NCI-H2081 (cell line): ENCODE measurements around the gene CAMTA1.
A peak's percentile ranks its signal among the peaks of the same experiment; 100 is the strongest.
"Not testable (repeated sequence)": the region's sequence is repeated elsewhere in the genome, so short reads cannot be mapped to it uniquely, and the experiment has no call there.

Experiments
- DNase-seq, 2 experiments: peaks; one replicate each; lab custom pipeline; 2025; lab: John Stamatoyannopoulos, UW

CAMTA1 gene

DNA sequence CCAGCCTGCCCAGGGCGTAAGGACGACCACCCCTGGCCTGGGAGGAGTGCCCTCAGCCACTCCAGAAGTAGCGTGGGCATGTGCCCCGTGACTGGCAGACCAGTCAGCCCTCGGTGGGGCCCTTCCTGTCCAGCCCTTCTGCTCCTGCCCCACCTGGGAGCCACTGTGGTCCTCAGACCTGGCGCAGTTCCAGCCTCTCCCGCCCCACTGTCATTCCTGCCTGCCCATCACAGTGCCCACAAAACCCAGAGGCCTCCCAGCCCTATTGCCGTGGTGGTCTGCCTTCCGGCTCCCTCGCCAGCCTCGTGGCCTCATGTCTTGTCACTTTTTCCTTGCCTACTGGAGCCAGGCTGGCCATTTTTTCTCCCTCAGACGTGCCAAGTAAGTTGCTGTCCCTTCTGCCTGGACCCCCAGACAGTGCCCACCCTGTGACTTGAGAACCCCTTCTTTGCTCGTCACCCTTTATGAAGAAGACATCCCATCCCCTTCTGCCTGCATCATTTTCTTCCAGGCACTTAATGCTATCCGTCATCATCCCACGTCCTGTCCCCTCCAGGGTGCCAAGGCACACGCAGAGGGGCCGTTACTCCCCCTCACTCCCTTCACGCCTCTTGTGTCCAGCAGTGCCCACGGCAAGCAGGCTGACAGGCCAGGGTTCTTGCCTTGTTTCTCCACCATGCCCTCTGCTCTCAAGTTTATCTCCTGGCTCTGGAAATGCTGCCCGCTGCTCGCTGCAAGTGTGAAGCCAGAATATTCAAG, 122.6 kb downstream of the CAMTA1 start:
- no peak for DNase-seq

- DNase-seq, result no peak
Measured at GRCh38 chr1:6909401-6909800, 124.1 kb downstream of the CAMTA1 start.

- no peak for DNase-seq
Measured at GRCh38 chr1:6909857-6910256, 124.6 kb downstream of the CAMTA1 start.

DNA sequence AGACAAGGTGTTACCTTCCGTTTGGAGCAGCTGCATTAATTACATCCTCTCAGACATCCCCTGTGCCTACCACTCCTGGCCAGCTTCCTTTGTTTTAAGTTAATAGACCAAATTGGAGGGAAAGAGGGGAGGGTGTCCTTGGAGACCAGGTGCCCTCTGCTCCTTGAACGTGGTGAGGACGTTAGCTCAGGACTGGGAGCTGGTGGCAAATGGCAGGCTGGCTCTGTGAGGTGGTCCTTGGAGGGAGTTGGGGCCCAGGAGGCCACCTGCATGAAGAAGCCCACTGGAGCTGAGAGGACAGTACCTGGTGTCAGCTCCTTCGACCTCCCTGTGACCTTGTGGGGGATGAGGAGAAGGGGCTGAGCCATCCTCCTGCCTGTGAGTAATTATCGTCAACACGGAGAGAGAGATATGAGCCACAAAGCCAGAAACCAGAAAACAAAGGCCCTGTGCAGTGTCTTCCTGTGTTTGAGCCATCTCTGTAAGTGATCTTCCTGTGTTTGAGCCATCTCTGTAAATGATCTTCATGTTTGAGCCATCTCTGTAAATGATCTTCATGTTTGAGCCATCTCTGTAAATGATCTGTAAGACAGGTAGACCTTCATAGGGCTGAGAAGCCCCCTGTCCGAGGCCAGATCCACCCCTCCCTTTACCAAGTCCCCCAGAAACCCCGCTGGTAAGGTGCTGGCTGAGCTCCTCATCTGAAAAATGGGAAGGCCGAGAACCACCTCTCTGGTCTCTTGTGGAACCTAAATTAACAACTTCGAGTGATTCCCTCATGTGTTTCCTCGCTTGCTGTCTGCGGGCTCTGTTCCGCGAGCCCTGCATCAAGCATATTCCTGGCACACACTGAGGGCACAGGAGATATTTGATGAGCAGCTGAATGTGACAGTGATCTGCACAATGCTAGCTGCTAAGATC, 126.0 kb downstream of the CAMTA1 start:
- no peak for DNase-seq

- no peak for DNase-seq
Measured at GRCh38 chr1:6911974-6912373, 126.7 kb downstream of the CAMTA1 start.

DNA sequence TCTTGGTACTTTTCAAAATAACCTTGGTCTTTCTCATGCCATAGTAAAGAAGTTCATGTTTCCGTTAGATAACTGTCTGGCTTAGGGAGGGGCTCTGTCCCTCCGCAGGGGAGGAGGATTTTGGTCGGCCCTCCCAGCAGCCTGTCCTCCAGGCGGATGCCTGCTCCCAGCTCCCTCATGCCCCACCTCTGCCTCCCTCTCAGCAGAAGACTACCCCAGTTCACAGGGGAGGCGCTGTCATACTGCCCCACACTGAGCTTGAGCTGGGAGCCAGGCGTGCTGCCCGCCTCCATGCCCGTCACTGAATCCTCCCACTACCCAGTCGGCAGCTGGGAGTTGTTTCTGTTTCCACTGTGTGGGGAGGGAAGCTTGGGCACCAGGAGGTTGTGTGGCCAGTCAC, 127.3 kb downstream of the CAMTA1 start:
- DNase-seq, result no peak

GRCh38 chr1:6913086-6913485, 127.8 kb downstream of the CAMTA1 start:
- no peak for DNase-seq

- no peak for DNase-seq
Measured at GRCh38 chr1:6914706-6915105, 129.5 kb downstream of the CAMTA1 start.

DNA sequence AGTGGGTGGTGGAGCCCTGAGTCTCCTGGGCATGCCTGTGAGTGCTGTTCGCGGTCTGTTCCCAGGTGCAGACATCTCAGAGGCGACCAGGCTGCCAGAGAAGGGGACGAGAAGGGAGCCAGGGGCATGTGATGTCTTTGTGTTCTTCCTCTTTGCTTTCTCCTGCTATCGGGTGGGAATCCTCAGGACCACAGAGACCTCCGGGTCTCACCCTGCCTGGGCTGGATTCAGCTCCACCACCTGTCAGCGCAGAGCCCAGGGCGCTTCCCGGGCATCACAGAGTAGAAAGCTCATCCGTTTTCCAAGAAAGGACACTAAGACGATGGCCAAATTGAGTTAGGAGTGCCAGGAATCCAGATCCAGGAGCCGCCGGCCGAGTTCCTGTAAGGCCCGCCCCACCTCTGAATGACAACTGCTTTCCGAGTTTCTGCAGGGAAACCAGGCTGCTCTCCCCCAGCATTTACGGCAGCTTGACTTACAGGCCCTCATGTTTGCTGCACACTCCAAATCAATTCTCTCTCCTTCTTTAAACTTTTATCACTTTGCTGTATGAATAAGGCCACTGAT, 130.8 kb downstream of the CAMTA1 start:
- no peak for DNase-seq

- no peak for DNase-seq
Measured at GRCh38 chr1:6917067-6917466, 131.8 kb downstream of the CAMTA1 start.

DNA sequence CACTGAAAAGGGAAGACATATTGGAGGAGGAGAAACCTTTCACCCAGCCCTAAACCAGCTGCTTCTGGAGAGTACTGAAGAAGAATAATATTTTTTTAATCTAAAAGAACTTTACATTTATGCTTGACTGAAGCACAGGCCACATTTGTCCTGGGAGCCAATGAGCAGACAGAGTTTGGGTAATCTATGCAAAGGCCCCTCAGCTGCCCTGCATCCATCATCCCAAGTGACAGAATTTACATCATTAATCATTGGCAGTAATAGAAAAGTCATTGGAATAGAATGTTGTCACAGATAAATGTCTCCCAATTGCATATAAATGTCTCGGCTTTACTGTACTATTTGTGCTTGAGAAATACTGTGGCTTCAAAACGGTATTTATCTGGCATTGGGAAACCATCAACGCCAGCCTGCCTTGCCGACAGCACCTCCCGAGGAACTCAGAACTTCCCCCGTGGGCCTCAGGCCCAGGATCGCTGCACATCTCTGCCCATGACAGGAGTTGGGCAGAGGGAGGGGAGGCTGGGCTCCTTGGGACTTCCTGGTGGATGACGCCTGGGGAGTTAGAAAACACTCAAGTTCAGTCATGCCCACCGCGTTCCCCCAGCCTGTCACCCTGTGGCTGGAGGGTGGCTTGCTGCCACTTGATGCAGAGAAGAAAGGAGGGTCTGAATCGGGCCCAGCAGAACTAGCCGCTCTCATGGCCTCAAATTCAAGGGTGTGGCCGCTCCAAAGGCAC, 133.1 kb downstream of the CAMTA1 start:
- DNase-seq, result no peak

DNA sequence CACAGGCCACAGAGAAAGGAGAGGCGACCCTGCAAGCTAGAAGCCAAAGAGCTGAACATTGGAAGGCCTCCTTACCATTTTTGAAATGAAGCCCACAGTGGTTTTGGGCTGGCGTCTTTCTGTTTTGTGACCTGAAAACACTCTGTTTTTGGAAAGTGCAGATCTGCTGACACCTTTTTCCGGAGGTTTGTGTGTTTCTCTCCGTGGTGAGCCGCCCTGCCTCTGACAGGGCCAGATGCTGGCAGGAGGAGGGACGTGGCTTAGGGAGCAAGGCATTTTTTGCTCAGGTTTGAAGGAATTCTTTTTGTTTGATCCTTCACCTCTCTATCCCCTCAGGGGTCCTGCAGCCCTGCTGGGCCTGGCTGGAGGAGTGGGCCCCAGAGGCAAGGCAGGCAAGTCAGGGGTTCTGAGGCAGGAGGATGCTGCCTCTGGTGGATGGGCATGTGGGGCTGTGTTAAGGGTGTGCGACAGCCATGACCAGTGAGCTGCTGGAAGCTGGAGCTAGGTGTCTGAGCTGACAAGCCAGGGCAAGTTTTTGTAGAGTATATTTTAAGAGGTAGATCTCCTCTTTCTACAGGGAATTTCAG, 133.8 kb downstream of the CAMTA1 start:
- no peak for DNase-seq

DNA sequence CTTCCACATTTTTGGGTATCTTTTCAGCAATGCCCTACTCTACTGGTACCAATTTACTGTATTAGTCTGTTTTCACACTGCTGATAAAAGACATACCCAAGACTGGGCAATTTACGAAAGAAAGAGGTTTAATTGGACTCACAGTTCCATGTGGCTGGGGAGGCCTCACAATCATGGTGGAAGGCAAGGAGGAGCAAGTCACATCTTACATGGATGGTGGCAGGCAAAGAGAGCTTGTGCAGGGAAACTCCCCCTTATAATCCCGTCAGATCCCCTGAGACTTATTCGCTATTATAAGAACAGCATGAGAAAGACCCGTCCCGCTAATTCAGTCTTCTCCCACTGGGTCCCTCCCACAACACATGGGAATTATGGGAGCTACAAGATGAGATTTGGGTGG, 136.3 kb downstream of the CAMTA1 start:
- DNase-seq, result not testable (repeated sequence)

DNA sequence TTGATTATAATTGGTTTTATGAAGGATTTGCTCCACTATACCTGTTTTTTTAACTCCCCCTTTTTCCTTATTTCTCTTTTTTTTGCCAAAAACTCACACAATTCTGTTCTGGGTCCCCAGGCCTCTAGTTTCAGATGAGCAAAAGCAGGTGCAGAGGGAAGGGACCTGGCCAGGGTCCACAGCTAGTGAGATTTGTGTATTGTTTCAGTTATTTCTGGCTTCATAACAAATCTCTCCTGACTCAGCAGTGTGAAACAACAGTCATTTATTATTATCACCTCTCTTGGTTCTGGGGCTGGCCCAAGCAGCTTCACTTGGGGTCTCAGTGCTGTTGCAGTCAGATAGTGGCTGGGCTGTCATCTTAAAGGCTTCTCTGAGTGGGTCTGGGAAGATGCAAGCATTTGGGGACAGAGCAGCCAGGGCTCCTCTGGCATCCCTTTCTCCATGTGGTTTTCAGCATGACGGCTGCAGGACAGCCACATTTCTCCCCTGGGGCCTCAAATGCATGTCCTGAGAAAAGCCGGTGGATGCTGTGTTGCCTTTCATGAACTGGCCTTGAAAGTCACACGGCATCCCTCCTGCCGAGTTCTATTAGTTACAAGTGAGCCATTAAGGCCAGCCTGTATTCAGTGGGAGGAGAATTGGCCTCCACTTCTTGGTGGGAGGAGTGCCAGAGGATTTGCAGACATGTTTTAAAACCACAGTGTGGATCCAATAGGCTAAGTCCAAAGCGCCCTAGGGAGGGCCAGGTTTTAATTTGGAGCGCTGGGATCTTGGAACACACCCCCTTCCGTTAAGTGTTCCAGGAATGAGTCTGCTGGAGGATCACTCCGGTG, 137.1 kb downstream of the CAMTA1 start:
- DNase-seq, result no peak

DNA sequence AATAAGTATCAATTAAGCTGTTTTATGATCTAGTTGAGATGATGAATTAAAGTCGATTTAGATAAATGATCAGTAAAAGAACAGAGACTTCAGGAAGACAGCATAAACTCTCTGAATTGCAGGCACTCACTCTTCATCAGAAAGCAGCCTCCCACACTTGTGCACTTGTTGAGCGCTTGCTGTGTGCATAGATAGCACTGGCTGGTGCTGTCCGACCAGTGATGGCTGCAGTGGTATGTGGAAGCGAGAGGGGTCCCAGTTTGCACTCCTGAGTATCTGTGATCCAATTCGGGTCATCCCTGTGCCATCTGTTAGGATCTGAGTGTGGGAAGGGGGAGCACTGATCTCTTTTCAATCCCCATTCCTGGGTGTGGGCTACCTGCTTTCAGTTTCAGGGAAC, 137.8 kb downstream of the CAMTA1 start:
- no peak for DNase-seq

- DNase-seq, result no peak
Measured at GRCh38 chr1:6923416-6923815, 138.2 kb downstream of the CAMTA1 start.

DNA sequence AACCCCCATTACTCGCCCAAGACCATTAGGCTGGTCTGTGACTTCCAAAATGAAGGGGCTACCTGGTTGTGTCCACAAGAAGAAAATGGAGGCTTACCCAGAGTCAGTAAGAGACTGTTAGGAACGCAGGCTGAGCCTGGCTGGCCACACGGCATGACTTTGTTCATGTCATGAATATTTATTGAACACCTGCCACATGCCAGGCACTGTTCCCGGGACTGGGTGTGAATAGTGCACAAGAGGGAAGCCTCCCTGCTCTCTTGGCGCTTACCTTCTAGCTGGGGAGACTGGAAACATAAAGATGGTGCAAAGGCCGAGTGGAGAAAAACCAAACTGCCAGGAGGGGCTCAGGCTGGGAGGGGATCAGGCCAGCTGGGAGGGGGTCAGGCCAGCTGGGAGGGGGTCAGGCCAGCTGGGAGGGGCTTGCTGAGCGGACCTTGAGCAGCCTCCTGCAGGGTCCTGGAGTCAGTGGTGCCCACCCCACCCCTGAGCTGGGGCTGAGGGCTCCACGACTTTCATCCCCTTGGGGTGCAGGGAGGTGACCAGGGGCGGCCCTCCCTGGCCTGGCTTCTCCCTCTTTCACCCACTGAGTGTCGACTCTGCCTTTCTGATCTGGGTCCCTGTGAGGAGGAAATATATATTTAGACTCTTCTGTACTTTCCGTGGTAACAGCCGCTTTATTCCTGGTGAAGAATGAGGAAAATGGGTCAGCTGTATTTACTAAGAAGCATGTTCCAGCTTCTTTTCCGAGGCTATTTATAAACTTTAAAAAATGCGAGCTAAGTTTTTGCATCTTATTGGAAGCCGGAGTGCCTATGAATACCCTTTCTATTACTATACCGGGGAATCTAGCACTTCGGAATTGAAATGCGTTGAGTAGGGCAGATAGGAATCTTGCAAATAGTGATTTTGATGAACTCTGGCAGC, 139.0 kb downstream of the CAMTA1 start:
- DNase-seq, result peak in 1 of 2 experiments; percentile 44

GRCh38 chr1:6924891-6925290, 139.6 kb downstream of the CAMTA1 start:
- DNase-seq, result no peak

- DNase-seq, result no peak
Measured at GRCh38 chr1:6927626-6928025, 142.4 kb downstream of the CAMTA1 start.
